ENCODE results near the gene PRPF38A.

PRPF38A gene

DNA sequence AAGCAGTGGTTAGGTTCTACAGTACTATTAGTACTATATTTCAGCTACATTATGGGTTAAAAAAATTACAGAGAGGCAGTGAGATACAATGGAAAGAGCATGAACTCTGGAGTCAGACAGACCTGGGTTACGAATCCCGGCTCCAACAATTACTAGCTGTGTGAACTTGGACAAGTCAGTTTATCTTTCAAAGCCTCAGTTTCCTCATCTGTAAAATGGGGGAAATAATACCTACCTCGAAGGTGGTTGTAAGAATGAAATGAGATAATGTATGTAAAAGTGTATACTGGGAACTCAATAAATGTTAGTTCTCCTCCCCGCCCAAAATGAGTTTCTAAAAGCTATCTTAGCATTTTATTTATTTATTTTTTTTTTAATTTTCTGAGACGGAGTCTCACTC lies 59.5 kb downstream of the PRPF38A start:
- DNase-seq, result no peak

DNA sequence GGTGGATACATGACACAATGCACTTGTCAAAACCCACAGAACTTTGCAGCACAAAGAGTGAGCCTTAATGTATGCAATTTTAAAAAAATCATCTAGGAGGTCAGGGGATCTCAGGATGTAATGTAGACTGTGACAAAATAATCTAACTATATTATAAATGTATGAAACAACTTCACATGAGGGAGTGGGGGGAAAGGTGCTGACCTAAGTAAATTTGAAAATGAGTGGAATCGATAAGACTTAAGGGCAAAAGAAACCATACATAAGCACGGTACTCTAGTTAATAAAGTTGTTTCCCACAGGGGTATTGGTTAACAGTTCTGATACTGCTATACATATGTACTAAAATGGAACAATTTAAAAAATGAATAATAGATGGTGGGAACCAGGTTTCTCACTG lies 64.7 kb downstream of the PRPF38A start:
- no peak for DNase-seq
